HG03060 (cell line): Measurements from ENCODE around the gene SFXN5.
A peak's percentile ranks its signal among the peaks of the same experiment; 100 is the strongest.
"Not testable (repeated sequence)": the region's sequence is repeated elsewhere in the genome, so short reads cannot be mapped to it uniquely, and the experiment has no call there.

Experiments used
- ATAC-seq: cut with Tn5 transposase; IDR thresholded peaks from one replicate; pipeline ENCODE4 v1.9.1; 2021; ENCODE audit warnings: low read depth, moderate number of reproducible peaks; ENCODE audit not compliant: unreplicated experiment

SFXN5 gene

DNA sequence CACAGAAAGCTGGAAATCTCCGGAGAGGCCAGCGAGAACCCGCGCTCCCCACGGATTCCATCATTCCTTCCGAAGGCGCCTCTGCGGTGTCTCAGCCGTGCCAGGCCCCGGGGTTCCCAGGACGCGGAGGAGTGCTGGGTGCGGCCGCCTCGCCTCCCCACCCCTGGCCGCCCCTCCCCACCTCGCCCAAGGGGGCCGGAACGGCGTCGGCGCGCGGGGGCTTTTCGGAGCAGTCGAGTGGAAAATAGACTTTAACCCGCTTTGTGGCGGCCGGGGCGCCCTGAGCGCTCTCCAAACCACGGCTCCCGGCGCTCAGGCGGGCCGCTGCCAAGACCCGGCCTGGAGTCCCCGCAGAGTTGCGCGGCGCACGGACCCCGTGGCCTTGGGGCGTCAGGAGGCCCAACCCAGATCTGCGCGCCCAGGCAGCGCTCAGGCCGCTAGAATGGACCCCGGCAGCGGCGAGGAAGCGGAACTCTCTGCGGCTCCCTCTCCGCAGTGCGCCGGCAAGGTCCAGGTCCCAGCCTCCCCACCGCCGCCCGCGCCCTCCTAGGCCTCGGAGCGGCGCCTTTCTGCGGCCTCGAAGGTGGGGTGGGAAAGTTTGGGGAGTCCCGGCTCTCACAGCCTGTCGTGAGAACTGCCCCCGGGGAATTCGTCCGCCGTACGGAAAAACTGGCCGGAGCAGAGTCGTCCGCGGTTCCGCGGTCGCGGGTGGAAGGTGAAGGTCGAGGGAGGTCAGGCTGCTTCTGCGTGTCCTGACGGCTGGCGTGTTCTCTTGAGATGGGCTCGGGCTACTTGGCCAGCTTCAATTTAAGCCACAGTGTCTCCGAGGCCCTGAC, 155.4 kb downstream of the SFXN5 start:
- no peak for ATAC-seq

DNA sequence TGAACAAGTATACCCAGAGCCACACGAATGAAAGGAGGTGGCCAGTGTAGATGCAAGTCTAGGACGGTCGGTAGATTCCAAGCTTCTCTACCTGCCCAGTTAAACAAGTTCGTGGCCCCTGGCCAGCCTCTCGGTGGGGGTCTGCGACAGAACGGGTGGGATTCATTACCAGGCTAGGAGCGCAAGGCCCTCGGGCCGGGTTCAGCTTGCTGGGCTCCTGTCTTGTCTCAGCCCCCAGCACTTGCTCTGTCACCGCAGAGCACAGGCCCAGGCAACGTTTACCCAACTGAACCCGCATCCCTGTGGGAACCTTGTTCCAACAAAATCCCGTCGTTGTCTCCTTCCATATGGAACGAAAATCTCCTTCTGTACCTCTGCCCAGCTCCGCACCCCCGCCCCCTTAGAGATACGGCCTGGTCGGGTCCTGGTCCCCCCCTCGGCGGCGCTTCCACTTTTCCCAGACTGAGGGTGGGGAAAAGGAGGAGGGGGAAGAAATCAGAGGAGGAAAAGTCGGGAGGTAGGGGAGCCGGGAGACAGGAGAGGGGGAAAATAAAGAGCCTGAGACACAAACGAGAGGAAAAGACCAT, 156.1 kb downstream of the SFXN5 start:
- no peak for ATAC-seq

DNA sequence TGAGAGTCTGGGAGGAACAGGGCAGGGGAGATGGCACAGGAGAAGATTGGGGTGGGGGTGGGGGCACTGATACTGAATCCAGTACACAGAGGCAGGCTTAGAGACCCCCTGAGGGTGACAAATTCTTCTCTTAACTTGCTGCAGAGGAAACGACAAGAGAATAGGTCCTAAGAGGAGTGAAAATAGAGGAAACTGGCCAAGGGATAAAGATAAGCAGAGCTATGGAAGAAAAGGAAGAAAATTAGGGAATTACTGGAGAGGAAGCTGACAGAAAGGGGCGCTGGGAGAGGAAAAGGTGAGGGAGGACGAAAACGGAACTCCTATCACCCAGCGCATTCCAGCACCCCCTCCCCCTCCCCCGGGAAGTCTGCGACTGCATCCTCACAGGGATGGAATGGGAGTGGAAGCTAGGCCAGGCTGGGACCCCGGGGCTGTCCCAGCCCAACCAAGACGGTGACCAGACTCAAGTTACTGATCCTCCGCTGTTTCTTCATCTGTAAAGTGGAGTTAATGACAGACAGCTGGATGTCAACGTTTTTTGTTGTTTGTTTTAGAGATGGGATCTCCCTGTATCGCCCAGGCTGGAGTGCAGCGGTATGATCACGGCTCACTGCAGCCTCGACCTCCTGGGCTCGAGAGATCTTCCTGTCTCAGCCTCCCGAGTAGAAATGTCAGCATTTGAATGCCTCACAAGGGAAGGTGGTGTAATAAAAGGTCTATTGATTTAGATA, 156.8 kb downstream of the SFXN5 start:
- ATAC-seq: no peak

DNA sequence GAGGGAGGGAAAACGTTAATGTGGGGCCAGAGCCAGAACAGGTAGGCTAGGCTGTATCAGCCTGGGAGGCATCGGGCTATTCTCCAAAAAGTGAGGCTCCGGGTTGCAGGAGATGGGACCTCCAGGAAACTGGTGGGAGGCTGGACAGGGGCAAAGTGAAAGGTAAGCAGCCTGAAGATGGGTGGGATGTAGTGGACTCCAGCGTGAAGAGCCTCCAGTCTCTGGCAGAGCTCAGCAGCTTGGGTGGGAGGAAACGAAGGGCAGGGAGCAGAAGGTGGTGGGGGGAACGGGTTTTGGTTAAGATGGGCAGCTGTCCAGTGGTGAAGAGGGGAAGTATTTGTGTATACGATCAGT, 157.3 kb downstream of the SFXN5 start:
- no peak for ATAC-seq

DNA sequence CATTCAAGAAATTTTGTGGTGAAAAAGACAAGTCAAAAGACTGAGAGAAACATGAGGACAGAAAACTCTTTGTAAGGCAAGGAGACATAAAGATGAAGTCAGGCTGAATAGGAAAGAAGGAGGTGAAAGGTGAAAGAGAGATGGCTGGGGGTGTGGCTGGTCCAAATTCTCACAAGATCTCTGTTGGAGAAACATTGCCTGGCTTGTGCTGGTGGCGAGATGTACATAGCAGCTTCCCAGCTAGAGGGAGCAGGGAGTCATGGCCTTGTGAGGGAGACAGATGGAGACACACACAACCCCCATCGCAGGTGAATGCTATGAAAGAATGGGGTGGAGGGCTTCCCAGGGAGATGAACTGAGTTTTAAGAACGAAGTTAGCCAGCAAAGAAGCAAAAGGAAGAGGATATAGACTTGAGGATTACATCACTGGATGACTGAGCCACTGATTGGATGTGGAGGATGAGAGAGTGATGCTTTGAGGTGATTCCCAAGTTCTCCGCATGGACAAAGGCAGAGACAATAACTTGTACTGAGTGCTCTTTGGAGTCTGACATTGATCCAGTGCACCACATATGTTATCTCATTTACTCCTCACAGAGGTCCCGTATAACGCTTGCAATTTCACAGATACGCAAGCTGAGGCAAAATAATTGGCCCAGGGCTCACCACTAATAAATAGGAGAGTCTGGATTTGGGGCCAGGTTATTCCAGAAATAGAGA, 157.9 kb downstream of the SFXN5 start:
- ATAC-seq: no peak

DNA sequence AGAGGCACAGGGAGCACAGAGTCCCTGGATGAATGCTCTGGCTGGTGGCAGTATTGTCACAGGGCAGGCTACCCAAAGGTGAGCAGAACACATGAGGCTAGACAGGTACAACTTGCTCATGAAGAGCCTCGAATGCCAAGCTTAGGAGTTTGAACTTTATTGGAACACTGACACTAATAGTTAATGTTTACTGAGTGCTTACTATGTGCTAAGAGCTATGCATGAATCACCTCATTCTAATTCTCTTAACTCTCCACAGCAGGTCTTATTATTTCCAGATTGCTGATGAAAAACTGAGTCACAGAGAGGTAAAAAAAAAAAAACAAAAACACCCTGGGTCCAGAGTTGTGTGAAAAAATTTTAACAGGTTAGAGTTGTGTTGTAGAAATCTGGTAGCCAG, 160.3 kb downstream of the SFXN5 start:
- ATAC-seq: no peak

DNA sequence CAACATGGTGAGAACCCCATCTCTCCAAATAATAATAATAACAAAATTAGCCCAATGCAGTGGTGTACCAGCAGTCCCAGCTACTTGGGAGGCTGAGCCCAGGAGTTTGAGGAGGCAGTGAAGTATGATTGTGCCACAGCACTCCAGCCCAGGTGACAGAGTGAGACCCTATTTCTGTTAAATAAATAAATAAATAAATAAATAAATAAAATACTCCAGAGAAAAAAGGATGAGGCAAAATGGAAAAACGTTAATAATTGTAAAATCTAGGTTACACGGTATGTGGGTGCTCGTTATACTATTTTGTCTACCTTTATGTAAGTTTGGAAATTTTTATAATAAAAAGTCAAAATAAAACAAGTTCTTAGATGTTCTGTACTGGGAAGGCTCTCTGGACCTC, 162.8 kb downstream of the SFXN5 start:
- ATAC-seq: no peak

DNA sequence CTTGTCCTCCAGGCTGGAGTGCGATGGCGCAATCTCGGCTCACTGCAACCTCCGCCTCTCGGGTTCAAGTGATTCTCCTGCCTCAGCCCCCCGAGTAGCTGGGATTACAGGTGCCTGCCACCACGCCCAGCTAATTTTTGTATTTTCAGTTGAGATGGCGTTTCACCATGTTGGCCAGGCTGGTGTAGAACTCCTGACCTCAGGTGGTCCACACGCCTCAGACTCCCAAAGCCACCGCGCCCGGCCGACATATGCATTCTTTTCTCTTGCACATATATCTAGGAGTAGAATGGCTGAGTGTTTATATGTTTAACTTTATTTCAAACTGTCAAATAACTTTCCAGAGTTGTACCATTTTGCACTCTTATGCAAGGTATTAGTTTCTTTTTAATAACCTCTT, 164.1 kb downstream of the SFXN5 start:
- not testable (repeated sequence) for ATAC-seq

DNA sequence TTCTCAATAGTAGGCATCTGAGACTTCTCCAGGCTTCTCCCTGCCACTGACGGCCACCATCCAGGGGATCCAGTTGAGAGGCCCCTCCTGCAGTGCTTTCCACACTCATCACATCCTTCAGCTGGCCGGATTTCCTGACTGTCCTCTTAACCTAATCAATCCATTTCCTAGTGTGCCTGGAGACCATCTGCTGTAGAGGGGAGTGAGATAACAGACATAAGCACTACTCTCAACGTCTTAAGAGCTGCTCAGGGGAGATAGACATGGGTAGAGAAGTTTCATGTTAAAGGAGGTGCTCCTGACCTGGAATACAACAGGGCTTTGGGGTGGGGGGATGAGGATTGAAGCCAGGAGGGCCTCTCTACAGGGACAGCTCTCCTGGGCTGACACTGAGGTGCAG, 170.1 kb downstream of the SFXN5 start:
- ATAC-seq: no peak

DNA sequence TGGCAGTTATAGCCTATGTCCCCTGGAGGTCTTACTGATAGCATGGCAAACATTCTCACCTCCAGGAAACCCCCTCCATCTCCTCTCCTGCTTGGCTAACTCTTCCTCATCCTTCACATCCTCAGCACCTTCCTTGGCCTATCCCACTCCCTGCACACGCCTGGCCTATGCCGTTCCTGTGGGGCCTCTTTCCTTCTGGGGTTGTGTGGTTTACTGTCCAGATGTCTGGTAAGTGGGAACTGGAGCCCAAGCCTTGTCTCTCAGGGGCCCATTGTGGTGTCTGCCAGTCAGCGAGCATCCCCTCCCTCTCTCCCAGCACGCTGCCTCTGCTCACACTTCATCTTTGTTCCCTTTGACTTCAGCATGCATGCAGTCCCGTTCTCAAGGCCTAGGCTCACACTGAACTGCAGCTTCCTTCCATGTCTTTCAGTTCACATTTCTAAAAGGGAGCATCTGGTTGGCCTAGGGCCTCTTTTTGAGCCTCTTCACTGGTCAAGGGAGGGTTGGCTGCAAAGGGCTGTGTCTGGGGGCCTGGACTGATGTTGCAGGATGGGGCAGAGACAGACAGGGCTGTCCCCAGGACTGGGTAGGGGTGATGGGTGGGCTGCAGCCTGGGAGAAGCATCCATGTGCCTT, 171.2 kb downstream of the SFXN5 start:
- ATAC-seq: no peak

DNA sequence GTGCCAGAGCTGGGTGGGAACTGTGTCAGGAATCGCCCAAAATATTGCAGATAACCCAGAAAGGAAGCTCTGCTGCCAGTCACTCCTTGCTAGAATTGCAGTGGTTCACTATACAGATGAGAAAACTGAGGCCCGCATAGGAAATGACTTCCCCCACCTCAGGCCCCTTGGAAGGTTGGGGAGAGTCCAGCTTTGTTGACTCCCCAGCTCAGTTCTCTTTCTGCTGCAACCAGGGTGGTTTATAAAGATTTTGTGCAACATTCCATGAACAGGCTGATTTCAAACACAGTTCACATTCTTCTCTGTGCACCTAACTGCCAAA, 173.0 kb downstream of the SFXN5 start:
- ATAC-seq: no peak

DNA sequence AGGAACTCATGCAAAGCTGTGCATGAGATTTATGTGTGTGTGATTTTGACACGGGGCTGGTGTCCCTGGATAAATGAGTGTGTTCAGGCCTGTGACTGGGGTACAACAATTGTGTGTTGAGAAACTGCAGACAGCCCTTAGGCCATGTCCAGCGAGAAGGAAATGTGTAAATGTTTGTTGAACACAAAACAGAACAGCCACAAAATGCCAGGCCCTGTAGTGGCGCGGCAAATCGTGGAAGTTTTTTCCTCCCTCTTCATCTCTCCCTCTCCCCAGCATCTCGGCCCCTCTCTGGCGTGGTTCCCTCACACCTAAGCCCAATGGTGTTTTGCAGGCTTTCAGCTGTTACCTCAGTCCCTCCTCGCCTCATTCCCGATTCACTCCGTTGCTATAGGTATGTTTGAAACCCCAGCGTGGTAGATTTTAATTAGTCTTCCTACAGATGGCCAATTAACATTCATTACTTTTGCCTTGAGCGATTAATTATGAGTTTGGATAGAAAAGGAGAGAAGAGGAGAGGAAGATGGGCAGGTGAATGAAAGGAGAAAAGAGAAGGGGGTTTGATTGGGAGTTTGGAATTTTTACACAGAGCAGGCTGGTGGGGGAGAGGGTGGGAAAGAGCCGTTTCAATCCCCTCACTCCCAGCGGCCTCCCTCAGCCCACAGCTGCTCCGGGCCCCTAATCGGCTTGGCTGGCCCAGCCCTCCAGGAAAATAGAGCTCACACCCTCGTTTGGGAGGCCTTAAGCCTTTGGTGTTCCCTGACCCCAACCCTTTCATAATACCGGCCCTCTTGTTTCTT, 173.5 kb downstream of the SFXN5 start:
- no peak for ATAC-seq

DNA sequence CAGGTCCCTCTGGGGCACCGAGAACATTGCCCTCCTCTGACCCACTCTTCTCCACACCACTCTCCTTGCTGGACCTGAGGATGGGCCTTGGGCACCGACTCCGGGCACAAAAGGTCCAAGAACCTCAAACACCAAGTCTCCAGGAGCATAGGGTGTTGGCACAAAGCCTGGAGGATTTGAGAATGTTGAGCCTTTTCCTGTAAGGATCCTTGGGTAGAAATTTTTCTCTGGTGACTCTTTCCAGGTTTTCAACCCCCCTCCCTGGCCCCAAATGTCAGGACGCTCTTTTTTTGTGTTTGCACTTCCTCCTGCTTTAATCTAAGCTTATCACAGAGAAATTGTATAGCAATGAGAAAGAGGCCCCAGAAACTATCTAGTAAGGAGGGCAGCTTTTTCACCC, 175.1 kb downstream of the SFXN5 start:
- no peak for ATAC-seq

DNA sequence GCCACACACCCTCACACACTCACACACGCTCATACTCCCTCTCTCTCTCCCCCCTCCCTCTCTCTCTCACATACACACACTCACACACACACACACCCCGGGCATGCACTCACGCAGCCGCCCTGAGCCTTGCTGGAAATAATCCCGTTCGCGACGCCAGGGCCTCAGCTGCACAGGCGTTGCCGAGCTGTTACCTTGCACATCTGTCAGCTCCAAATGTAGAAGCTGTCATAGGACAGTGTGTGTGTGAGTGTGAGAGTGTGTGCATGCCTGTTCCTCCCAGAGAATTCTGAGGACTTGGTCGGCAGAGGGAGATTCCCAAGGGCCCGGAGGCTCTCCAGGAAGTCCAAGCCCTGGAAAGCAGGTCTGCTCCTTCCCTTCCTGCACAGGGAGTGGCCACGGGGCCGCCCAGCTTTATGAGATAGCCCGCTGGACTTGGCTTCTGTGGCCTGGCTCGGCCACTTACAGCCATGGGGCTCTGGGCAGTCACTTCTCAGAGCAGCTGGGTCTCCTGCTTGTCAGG, 175.7 kb downstream of the SFXN5 start:
- ATAC-seq: no peak

DNA sequence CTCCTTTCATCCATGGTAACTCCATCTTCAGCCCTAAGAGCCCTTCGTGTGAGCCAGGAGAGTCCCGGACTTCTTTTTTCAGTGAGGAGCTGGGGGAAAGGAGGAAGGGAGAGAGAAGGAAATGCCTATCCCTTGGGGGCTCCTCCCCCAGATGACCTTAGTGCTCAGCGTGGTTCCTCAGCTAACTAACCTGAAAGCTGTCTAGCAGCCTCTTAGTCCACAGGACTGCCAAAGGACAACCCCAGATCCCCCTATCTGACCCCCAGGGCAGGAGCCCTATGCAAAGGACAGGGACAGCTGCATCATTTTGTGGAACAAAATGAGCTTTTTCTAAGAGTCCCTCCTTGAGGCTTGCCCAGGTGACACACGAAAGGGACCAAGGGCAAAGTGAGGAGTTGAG, 176.4 kb downstream of the SFXN5 start:
- no peak for ATAC-seq

DNA sequence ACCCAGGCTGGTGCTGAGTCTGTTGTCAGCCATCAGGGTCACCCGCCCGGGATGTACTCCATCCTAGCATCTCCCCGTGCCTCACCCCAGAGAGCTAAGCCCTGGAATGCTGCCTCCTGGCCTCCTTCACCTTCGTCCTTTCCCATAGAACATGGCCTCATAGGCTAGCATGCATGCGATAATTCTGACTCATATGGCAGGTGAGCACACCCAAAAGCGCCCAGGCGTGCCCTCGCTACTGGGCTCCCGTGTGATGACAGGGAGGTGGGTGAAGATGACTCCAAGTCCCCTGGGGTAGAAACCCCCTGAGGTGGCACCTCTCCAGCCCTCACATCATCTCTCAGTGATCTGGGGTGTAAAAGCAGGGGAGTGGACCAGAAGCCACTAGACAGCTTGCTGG, 177.0 kb downstream of the SFXN5 start:
- ATAC-seq: no peak

DNA sequence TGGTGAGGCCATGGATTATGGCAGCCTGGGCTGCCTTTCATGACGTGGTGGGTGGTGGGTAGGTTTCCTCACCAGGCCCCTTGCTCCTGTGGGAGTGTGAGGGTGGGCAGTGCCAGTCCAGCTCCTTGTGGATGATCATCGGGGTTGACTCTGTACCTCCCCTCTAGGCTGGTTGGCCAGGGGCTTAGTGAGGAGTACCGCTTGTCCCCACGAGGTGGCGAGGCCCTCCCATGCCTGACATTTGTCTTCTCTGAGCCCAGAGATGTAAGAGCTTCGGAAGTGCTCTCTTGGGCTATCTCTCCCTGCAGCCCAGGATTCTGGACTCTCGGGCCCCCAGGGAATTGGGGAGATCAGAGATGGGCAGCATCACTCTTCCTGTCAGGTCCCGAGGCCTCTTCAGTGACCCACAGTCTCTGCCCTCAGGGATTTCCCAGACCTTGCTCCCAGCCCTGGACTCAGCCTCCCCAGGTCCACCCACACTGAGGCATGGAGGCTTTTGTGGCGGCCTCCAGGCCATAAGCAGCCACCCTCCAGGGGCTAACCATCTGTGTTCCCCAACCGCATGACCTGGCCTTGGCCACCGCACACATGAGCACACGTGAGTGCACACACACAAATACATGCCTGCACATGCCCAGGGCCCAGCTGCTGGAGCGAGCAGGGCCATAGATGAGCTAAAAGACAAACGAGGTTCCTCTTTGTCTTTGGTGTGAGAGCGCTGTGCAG, 177.8 kb downstream of the SFXN5 start:
- ATAC-seq: peak; percentile 56

DNA sequence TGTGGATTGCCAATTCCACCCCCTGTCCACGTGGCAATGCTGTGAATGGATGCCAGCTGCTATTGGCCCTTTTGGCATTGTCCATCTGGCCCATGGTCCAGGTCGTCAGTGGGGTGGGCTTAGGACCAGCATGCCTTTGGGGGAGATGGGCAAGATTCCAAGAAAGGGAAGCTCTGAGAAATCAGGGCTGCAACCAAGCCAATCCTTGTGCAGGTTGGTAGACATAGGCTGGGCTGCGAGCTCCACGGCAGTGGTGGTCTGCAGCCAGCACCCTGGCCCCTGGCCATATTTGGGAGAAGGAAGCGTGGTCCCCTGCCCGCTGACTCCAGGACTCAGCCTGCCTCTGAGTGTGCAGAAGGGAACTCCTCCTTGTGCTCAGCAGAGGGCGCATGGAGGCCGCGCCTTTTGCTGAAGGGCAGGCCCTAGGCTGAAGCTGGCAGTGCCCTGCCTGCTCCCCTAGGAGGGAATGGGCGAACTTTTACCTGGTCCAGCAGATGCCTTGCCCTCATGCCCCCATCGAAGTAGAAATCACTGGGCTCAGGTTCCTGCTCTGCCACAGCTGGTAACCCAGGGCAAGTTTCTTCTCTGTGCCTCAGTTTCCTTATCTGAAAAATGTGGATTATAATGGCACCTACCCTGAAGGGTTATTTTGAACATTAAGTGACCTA, 178.9 kb downstream of the SFXN5 start:
- peak; percentile 47 for ATAC-seq
